A549 (cell line): ENCODE data around the gene GNG7. TPM values are rescaled to one million over a fixed set of nuclear protein-coding genes. Genes with fewer than 3 reads are reported as not detected.
A peak's percentile ranks its signal among the peaks of the same experiment; 100 is the strongest.

Experiments
- ATAC-seq, 2 experiments: fragments of 200-7000 bp in 1 of 2; fragments of >200 bp in 1 of 2; cut with Nextera tagmentation in 1 of 2; cut with Tn5 transposase in 1 of 2; 3 replicates each; pipeline versions ENCODE4 v1.8.0 to v1.9.1; 2018 to 2020; ENCODE audit warnings: mild to moderate bottlenecking in 1 of 2, moderate library complexity in 1 of 2
- CTCF ChIA-PET: fragments of 300-600 bp; sonication (Branson Sonifier 250); formaldehyde crosslinking; extraction: SDS; loops from one replicate; lab custom pipeline; 2021; ENCODE audit warnings: antibody characterized with exemption, inconsistent platforms; lab: Yijun Ruan, JAX
- POLR2A ChIA-PET: fragments of 350-600 bp; formaldehyde crosslinking; extraction: SDS; loops from one replicate; lab custom pipeline; 2021; ENCODE audit warnings: antibody characterized with exemption, inconsistent platforms; lab: Yijun Ruan, JAX
- DNase-seq, 2 experiments: peaks; one replicate each; pipeline versions ENCODE4 v3.0.0 to v3.0.0-alpha.2; 2011 to 2016; ENCODE audit warnings: low read depth in 1 of 2, low spot score in 1 of 2
- FAIRE-seq: peaks from 2 replicates; lab custom pipeline; 2011; peaks lifted over from hg19 to GRCh38; lab: Jason Lieb, UNC
- H3K27ac ChIP-seq, 2 experiments: fragments of >200 bp; sonication (Bioruptor Twin); formaldehyde crosslinking; 3 replicates each; pipeline ENCODE4 v1.5.1; 2016 to 2017
- H3K4me1 ChIP-seq: fragments of >200 bp; sonication (Bioruptor Twin); formaldehyde crosslinking; 3 replicates; pipeline ENCODE4 v1.6.1; 2016
- H3K4me2 ChIP-seq: fragments of >200 bp; sonication (Bioruptor Twin); formaldehyde crosslinking; 3 replicates; pipeline ENCODE4 v1.6.1; 2016
- H3K4me3 ChIP-seq: fragments of >200 bp; sonication (Bioruptor Twin); formaldehyde crosslinking; 3 replicates; pipeline ENCODE4 v1.5.1; 2016
- H3K9me3 ChIP-seq: fragments of >200 bp; sonication (Bioruptor Twin); formaldehyde crosslinking; 3 replicates; pipeline ENCODE4 v1.6.1; 2016
- BCL3 ChIP-seq: fragments of >200 bp; sonication (Bioruptor Twin); formaldehyde crosslinking; IDR thresholded peaks from 3 replicates; pipeline ENCODE4 v1.6.1; 2016
- CBX2 ChIP-seq: fragments of 200-600 bp; sonication (generic); IDR thresholded peaks from 2 replicates; pipeline ENCODE4 v1.6.1; 2016; ENCODE audit warnings: low read depth, mild to moderate bottlenecking, borderline replicate concordance
- CBX8 ChIP-seq: fragments of 200-600 bp; sonication (generic); IDR thresholded peaks from 2 replicates; pipeline ENCODE4 v1.6.1; 2016
- CHD2 ChIP-seq: fragments of 150-350 bp; IDR thresholded peaks from 2 replicates; pipeline ENCODE4 v1.6.1; 2014; ENCODE audit warnings: low read length; ENCODE audit not compliant: partially characterized antibody
- CHD4 ChIP-seq: fragments of 200-600 bp; sonication (generic); IDR thresholded peaks from 2 replicates; pipeline ENCODE4 v1.6.1; 2016; ENCODE audit warnings: antibody characterized with exemption, mild to moderate bottlenecking, borderline replicate concordance
- CTCF ChIP-seq: fragments of >200 bp; sonication (Bioruptor Twin); formaldehyde crosslinking; IDR thresholded peaks from 3 replicates; pipeline ENCODE4 v1.5.1; 2016
- E2F6 ChIP-seq: IDR thresholded peaks from 2 replicates; pipeline ENCODE4 v1.6.1; 2012; ENCODE audit warnings: low read depth, borderline replicate concordance
- EP300 ChIP-seq, 2 experiments: fragments of >200 bp; sonication (Bioruptor Twin); formaldehyde crosslinking; IDR thresholded peaks; 2 replicates in 1 of 2; 3 replicates in 1 of 2; pipeline ENCODE4 v1.6.1; 2016 to 2017
- ESRRA ChIP-seq: fragments of 150-350 bp; IDR thresholded peaks from 2 replicates; pipeline ENCODE4 v1.6.1; 2014; ENCODE audit warnings: mild to moderate bottlenecking, low read length, borderline replicate concordance
- FOSB ChIP-seq: fragments of 250-450 bp; sonication (Bioruptor Pico); IDR thresholded peaks from 2 replicates; pipeline ENCODE4 v1.5.0; 2020; ENCODE audit warnings: mild to moderate bottlenecking, moderate library complexity
- FOSL2 ChIP-seq, 2 experiments: fragments of 450-650 bp in 1 of 2; fragments of >200 bp in 1 of 2; sonication (Bioruptor Twin) in 1 of 2; formaldehyde crosslinking; IDR thresholded peaks; 2 replicates each; pipeline versions ENCODE4 v1.5.0 to v1.6.1; 2016 to 2020; ENCODE audit warnings: mild to moderate bottlenecking in 1 of 2, moderate library complexity in 1 of 2
- GATA3 ChIP-seq: IDR thresholded peaks from 2 replicates; pipeline ENCODE4 v1.6.1; 2012; ENCODE audit warnings: borderline replicate concordance
- HDAC2 ChIP-seq: fragments of 200-600 bp; sonication (generic); IDR thresholded peaks from 2 replicates; pipeline ENCODE4 v1.6.1; 2016
- HEYL ChIP-seq: fragments of 250-450 bp; sonication (Bioruptor Pico); IDR thresholded peaks from 2 replicates; pipeline ENCODE4 v1.8.0; 2021; ENCODE audit warnings: mild to moderate bottlenecking, moderate library complexity
- HMGXB4 ChIP-seq: fragments of 250-450 bp; sonication (Bioruptor Pico); IDR thresholded peaks from 2 replicates; pipeline ENCODE4 v1.5.0; 2021; ENCODE audit warnings: mild to moderate bottlenecking, moderate library complexity, borderline replicate concordance
- HOXA7 ChIP-seq: fragments of 250-450 bp; sonication (Bioruptor Pico); IDR thresholded peaks from 2 replicates; pipeline ENCODE4 v1.5.0; 2020; ENCODE audit warnings: mild to moderate bottlenecking, moderate library complexity
- HOXB13 ChIP-seq: fragments of 250-450 bp; sonication (Bioruptor Pico); IDR thresholded peaks from 2 replicates; pipeline ENCODE4 v1.5.0; 2020; ENCODE audit warnings: low read depth, mild to moderate bottlenecking, moderate library complexity
- HOXB5 ChIP-seq: fragments of 250-450 bp; sonication (Bioruptor Pico); IDR thresholded peaks from 2 replicates; pipeline ENCODE4 v1.5.0; 2020; ENCODE audit warnings: mild to moderate bottlenecking, moderate library complexity
- JUN ChIP-seq, 2 experiments: fragments of >200 bp; sonication (Bioruptor Twin); formaldehyde crosslinking; IDR thresholded peaks; 2 replicates in 1 of 2; 3 replicates in 1 of 2; pipeline ENCODE4 v1.6.1; 2016 to 2017
- JUNB ChIP-seq: fragments of >200 bp; sonication (Bioruptor Twin); formaldehyde crosslinking; IDR thresholded peaks from 2 replicates; pipeline ENCODE4 v1.6.1; 2016
- KDM1A ChIP-seq: fragments of 200-600 bp; sonication (generic); IDR thresholded peaks from 2 replicates; pipeline ENCODE4 v1.6.1; 2016; ENCODE audit warnings: low read depth, mild to moderate bottlenecking
- MAFK ChIP-seq: fragments of 450-650 bp; IDR thresholded peaks from 2 replicates; pipeline ENCODE4 v1.6.1; 2014; ENCODE audit not compliant: partially characterized antibody
- NPAS2 ChIP-seq: fragments of 250-450 bp; sonication (Bioruptor Pico); IDR thresholded peaks from 2 replicates; pipeline ENCODE4 v1.8.0; 2022; ENCODE audit warnings: mild to moderate bottlenecking, moderate library complexity, borderline replicate concordance
- POLR2A ChIP-seq: IDR thresholded peaks from 2 replicates; pipeline ENCODE4 v1.6.1; 2012; ENCODE audit warnings: mild to moderate bottlenecking, low read length
- RAD21 ChIP-seq, 2 experiments: fragments of >200 bp in 1 of 2; sonication (Bioruptor Twin) in 1 of 2; formaldehyde crosslinking in 1 of 2; IDR thresholded peaks in 1 of 2; conservative IDR thresholded peaks in 1 of 2; 2 replicates in 1 of 2; 3 replicates in 1 of 2; pipeline ENCODE4 v1.6.1; 2012 to 2018; ENCODE audit warnings: inconsistent platforms in 1 of 2
- RFX5 ChIP-seq: fragments of 450-650 bp; IDR thresholded peaks from 2 replicates; pipeline ENCODE4 v1.7.1; 2014; ENCODE audit warnings: antibody characterized with exemption, mild to moderate bottlenecking, moderate library complexity
- SMC3 ChIP-seq: fragments of >200 bp; sonication (Bioruptor Twin); formaldehyde crosslinking; IDR thresholded peaks from 3 replicates; pipeline ENCODE4 v1.6.1; 2018; ENCODE audit warnings: inconsistent platforms
- TFCP2L1 ChIP-seq: fragments of 250-450 bp; sonication (Bioruptor Pico); IDR thresholded peaks from 2 replicates; pipeline ENCODE4 v1.5.0; 2021; ENCODE audit warnings: mild to moderate bottlenecking
- ZC3H11A ChIP-seq: fragments of 450-650 bp; IDR thresholded peaks from 2 replicates; pipeline ENCODE4 v1.6.1; 2014; ENCODE audit warnings: antibody characterized with exemption, mild to moderate bottlenecking
- ZFP36 ChIP-seq: fragments of 450-650 bp; IDR thresholded peaks from 2 replicates; pipeline ENCODE4 v1.6.1; 2014; ENCODE audit warnings: borderline replicate concordance; ENCODE audit not compliant: partially characterized antibody
- WGBS: methylation state at CpG from one replicate; pipeline ENCODE4 v1.1.6; 2017; ENCODE audit errors: missing lambda C conversion rate; 5-methylcytosine and 5-hydroxymethylcytosine counted together
- polyA plus RNA-seq, 4 experiments: library from polyadenylated mRNA; depleted of rRNA in 3 of 4; stranded (reverse); fragments of >200 nt; fragmentation: RNase III in 1 of 4; extraction: RNeasy Plus Mini Kit Qiagen cat#74134 plus additional on column Dnase treatment in 1 of 4; gene quantifications; 2 replicates in 3 of 4; 3 replicates in 1 of 4; pipeline ENCODE4 v1.2.3, GENCODE V29; 2011 to 2017
- TF ChIP-seq, protein P1 (sequence below): IDR thresholded peaks from 2 replicates; pipeline ENCODE4 v1.6.1; 2012
- TF ChIP-seq, protein P2 (sequence below): fragments of 150-350 bp; IDR thresholded peaks from 2 replicates; pipeline ENCODE4 v1.6.1; 2014; ENCODE audit warnings: low read depth, mild to moderate bottlenecking, low read length

Gene GNG7
- polyA plus RNA-seq, 2 of the 4 experiments (the other 2 are of a cell fraction) = 0.06 to 0.08 TPM

DNA sequence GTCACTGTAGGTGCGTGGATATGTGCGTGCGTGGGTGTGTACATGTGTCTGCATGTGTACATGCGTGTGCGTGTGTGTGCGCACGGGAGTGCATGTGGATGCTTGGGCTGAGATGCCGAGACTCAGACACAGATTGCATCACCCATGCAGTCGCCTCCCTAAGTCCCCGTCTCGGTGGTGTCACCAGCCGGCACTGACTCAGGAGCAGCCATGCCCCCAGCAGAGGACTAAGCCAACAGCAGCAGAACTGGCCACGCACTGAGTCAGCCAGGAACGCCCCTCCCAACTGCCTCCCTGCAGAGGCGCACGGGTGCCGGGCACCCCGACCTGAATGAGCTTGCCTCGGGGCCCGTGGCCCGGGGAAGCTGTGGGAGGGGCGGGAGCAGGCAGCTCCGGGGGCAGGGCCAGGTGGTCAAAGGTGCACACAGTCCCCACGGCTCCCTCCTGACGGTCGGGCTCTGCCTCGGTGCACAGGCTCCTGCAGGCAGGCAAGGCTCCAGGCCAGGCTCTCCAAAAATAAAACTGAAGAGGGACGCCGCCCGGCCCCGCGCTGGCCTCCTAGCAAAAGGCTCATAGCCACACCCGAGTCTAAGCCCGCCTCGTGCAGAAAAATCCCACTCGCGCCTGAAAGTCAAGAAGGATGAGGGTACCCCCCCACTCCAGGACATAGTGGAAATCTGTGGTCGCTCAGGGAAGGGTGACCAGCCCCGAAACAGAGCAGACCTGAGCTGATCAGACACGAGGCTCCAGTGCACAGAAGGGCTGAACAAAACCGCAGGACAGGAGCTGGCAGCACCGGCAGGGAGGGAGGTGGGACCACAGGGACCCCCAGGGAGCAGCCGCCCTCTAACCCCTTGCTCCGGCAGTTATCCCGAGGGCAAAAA, 177.4 kb downstream of the GNG7 start:
- 11% methylated on average over 23 of the region's 45 CpGs for WGBS
- FAIRE-seq = no peak
- ChIA-PET CTCF (interaction anchor here (1.0 to 1.9 kb wide), 6 partner anchors 16 to 112 kb away, joined by 3 to 12 read pairs (median 3); partner anchors contain the start of gene GADD45B), POLR2A (interaction anchor here (0.6 to 3.4 kb wide), 5 partner anchors 16 to 53 kb away, joined by 4 to 50 read pairs (median 10); partner anchors contain the start of gene GADD45B)
- Histone ChIP-seq H3K4me3 (peak overlapping the region; percentile 31), H3K27ac (peak overlapping the region; percentile 97 to 99), H3K4me1 (peaks cover 53% of the 10 kb centered on the region), H3K4me2 (peak overlapping the region; percentile 94), H3K9me3 (no peaks in the 10 kb centered on the region)
- DNase-seq = peak; percentile 74 to 86
- ATAC-seq = peak; percentile 82 to 91
- TF ChIP-seq HOXB5 (CRISPR knock-in tag) (no peak), FOSB (no peak), POLR2A (no peak), CHD2 (no peak), SMC3 (0 out of 3 replicates have a peak, but pooled peaks have one; percentile 14), ESRRA (no peak), ZFP36 (no peak), HOXA7 (peak; percentile 65; the same call in 1 of the 2 replicates), RFX5 (no peak), HEYL (no peak), CTCF (no peak), HDAC2 (no peak), CBX2 (no peak), JUNB (peak; percentile 41; the same call in 1 of the 2 replicates), HOXB13 (CRISPR knock-in tag) (0 out of 2 replicates have a peak, but pooled peaks have one; percentile 31), ZC3H11A (no peak), TFCP2L1 (no peak), HMGXB4 (no peak), CHD4 (no peak), BCL3 (0 out of 3 replicates have a peak, but pooled peaks have one; percentile 60), RAD21 (conservative IDR thresholded peaks at IDR 0.05 in 1 of 2, IDR thresholded peaks at IDR 0.05 in 1 of 2) (peak; percentile 4 to 36; a peak in 2 of 5 replicates), FOSL2 (IDR thresholded peaks at IDR 0.05) (peak; percentile 47; the same call in 1 of the 2 replicates), FOSL2 (CRISPR knock-in tag; IDR thresholded peaks at IDR 0.05) (peak; percentile 83), KDM1A (no peak), EP300 (IDR thresholded peaks at IDR 0.05) (peak; percentile 59 to 77; a peak in 3 of 5 replicates), E2F6 (peak; percentile 27; the same call in 1 of the 2 replicates), NPAS2 (CRISPR knock-in tag) (no peak), MAFK (no peak), JUN (IDR thresholded peaks at IDR 0.05) (peak; percentile 31 to 63; a peak in 3 of 5 replicates), GATA3 (peak; percentile 62; the same call in 1 of the 2 replicates), CBX8 (no peak)
- TF ChIP-seq, protein P1, sequence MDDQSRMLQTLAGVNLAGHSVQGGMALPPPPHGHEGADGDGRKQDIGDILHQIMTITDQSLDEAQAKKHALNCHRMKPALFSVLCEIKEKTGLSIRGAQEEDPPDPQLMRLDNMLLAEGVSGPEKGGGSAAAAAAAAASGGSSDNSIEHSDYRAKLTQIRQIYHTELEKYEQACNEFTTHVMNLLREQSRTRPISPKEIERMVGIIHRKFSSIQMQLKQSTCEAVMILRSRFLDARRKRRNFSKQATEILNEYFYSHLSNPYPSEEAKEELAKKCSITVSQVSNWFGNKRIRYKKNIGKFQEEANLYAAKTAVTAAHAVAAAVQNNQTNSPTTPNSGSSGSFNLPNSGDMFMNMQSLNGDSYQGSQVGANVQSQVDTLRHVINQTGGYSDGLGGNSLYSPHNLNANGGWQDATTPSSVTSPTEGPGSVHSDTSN = peak; percentile 49; the same call in 1 of the 2 replicates
- TF ChIP-seq, protein P2, sequence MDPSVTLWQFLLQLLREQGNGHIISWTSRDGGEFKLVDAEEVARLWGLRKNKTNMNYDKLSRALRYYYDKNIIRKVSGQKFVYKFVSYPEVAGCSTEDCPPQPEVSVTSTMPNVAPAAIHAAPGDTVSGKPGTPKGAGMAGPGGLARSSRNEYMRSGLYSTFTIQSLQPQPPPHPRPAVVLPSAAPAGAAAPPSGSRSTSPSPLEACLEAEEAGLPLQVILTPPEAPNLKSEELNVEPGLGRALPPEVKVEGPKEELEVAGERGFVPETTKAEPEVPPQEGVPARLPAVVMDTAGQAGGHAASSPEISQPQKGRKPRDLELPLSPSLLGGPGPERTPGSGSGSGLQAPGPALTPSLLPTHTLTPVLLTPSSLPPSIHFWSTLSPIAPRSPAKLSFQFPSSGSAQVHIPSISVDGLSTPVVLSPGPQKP = no peak
